ENCODE results near the gene GRIN2C.

Gene GRIN2C

DNA sequence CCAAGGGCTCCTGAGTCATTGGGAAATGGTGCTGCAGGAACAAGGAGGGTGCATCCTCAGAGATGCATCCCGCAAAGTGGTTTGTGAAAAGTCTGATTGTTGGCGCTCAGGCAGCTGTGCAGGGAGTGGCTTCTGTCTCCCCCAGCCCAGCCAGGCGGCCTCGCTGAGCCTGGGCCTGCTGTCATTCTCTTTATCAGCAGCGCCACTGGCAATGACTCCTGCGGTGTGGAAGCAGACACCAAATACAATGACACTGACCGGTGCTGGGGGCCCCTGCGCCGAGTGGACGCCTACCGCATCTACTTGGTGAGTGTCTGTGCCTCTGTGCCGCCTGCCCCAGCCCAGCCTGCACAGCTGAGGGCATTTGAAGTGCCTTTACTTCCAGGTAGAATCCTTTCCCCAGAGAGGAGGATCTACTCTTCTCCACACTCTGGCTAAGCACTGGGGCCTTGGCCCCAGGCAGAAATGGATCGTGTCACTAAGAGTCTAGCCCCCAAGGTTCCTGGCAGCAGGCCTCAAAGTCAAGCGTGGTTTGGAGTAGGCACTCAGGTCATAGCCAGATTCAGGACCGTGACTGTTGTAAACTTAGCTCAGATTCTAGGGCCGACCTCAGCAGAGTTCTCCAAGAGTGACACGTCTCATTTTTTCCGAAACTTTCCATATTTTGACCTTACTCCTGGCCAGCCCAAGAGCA lies 64.2 kb downstream of the GRIN2C start:
- no peaks in the 10 kb centered on the region for H3K4me1 ChIP-seq (ENCODE audit: low read length)
- no peaks in the 10 kb centered on the region for H3K79me2 ChIP-seq (ENCODE audit: low read length)
- H3K9me2 ChIP-seq (replicated peaks; ENCODE audit: insufficient read depth, low read length) = no peaks in the 10 kb centered on the region
- no peak overlapping the region for H2AFZ ChIP-seq (ENCODE audit: low read length)
- no peak overlapping the region for H3K9ac ChIP-seq (ENCODE audit: low read length)
- H3K9me3 ChIP-seq (replicated peaks; ENCODE audit: insufficient read depth, low read length) = no peaks in the 10 kb centered on the region
- no peak overlapping the region for H3K4me2 ChIP-seq (ENCODE audit: low read depth, low read length)
- no peaks in the 10 kb centered on the region for H3K36me3 ChIP-seq (replicated peaks; ENCODE audit: insufficient read depth, low read length)
- DNase-seq = no peak
- no peak for TF ChIP-seq CTCF (IDR thresholded peaks at IDR 0.05; ENCODE audit: low read length)
- H3K27me3 ChIP-seq (replicated peaks; ENCODE audit: insufficient read depth, low read length) = no peaks in the 10 kb centered on the region
- no peak overlapping the region for H3K27ac ChIP-seq (ENCODE audit: low read length)
- no peaks in the 10 kb centered on the region for H4K20me1 ChIP-seq (ENCODE audit: insufficient read depth, low read length)
- H3K4me3 ChIP-seq (ENCODE audit: low read length) = no peak overlapping the region
- H3F3A ChIP-seq (ENCODE audit: insufficient read depth, low read length) = no peaks in the 10 kb centered on the region

DNA sequence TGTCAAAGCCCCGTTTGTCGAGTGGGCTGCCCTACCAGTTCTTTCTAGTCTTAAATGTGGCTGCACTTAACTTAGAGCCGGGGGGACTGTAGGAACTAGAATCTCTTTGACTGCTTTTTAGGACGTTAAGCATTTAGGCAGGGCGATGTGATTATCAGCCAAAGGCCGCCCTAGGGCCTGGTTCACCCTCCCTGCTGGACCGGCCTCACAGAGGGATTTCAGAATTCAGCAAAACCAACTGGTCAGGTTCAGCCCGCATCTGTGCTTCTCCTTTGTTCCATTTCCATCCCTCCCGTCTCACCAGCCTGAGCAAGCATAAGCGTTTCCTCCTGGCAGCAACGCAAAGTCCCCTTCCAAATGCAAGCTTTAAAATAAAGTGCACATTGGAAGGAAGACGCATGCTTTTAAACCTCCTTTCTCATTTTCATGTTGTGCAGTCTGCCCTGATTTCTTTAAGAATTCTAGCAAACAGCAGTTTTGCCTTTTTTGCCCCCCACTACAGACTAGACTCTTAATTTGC lies 67.0 kb downstream of the GRIN2C start:
- no peaks in the 10 kb centered on the region for H3K4me1 ChIP-seq (ENCODE audit: low read length)
- H3K36me3 ChIP-seq (replicated peaks; ENCODE audit: insufficient read depth, low read length) = no peaks in the 10 kb centered on the region
- no peaks in the 10 kb centered on the region for H3F3A ChIP-seq (ENCODE audit: insufficient read depth, low read length)
- H3K4me3 ChIP-seq (ENCODE audit: low read length) = no peak overlapping the region
- no peaks in the 10 kb centered on the region for H3K79me2 ChIP-seq (ENCODE audit: low read length)
- no peak for DNase-seq
- no peaks in the 10 kb centered on the region for H3K9me3 ChIP-seq (replicated peaks; ENCODE audit: insufficient read depth, low read length)
- TF ChIP-seq CTCF (IDR thresholded peaks at IDR 0.05; ENCODE audit: low read length) (no peak), EZH2phosphoT487 (IDR thresholded peaks at IDR 0.05; ENCODE audit: low read length) (no peak), EZH2 (optimal IDR thresholded peaks at IDR 0.05; ENCODE audit: low read depth, low read length) (no peak)
- no peak overlapping the region for H2AFZ ChIP-seq (ENCODE audit: low read length)
- H3K27me3 ChIP-seq (replicated peaks; ENCODE audit: insufficient read depth, low read length) = no peaks in the 10 kb centered on the region
- H4K20me1 ChIP-seq (ENCODE audit: insufficient read depth, low read length) = no peaks in the 10 kb centered on the region
- no peak overlapping the region for H3K4me2 ChIP-seq (ENCODE audit: low read depth, low read length)
- no peaks in the 10 kb centered on the region for H3K9me2 ChIP-seq (replicated peaks; ENCODE audit: insufficient read depth, low read length)
- no peak overlapping the region for H3K27ac ChIP-seq (ENCODE audit: low read length)
- no peak overlapping the region for H3K9ac ChIP-seq (ENCODE audit: low read length)
